SKM-1 treated with dmso at 0.1 percent for 144 hours (cell line): ENCODE measurements around the gene SFSWAP.
"Not testable (repeated sequence)": the region's sequence is repeated elsewhere in the genome, so short reads cannot be mapped to it uniquely, and the experiment has no call there.

Experiments used
- DNase-seq: peaks from one replicate; lab custom pipeline; 2025; ENCODE audit not compliant: unreplicated experiment; lab: John Stamatoyannopoulos, UW

Gene SFSWAP

DNA sequence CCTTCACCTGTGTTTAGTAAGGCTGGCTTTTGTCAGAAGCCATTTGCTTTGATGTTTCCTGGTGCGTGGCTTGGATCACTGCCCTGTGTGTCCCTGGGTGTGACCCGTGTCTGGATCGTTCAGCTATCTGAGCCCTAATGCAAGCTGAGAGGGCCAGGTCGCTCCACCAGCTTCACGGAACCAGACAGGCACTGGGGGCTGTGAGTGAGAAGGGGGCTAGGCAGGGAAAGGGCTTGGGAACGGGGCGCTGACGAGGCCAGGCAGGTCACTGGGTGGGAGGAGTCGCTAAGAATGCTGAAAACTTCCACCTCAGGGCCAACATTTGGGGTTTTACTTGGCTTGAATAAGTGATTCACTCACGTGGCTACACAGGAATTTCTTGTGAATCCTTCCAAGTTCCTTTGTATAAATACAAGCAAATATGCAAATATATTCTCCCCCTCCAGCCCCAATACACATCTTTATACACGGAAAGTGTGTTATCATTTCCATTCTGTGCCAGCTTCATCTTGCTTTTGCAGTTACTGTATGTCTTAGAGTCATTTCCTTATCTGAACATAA is 93.2 kb downstream of the SFSWAP start:
- no peak for DNase-seq

DNA sequence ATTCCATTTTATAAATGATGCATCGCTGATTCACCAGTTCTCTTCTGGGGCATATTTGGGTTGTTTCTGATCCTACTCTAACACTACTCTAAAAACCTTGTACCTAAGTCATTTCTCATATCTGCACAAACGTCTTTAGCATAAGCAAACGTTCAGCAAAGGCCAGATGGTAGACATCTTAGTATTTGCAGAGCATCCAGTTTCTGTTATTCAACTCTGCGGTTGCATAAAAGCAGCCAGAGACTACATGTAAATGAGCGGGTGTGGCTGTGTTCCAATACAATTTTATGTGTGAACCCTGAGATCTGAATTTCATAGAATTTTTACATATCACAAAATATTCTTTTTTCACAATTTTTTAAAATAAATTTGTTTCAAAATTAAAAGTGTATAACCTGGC is 94.5 kb downstream of the SFSWAP start:
- no peak for DNase-seq

DNA sequence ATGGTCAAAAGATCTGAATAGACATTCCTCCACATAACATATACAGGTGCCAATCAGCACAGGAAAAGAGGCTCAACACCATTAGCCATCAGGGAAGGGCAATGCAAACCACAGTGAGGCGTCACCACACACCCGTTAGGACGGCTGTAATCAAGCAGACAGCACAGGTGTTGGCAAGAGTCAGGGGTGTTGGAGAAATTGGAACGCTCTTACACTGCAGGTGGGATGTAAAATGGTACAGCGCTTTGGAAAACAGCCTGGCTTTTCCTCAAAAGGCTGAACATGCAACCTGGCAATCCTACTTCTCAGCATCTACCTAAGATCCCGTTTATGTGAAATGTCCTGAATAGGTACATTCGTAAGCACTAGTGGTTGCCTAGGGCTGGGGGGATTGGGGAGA is 95.8 kb downstream of the SFSWAP start:
- DNase-seq = no peak

DNA sequence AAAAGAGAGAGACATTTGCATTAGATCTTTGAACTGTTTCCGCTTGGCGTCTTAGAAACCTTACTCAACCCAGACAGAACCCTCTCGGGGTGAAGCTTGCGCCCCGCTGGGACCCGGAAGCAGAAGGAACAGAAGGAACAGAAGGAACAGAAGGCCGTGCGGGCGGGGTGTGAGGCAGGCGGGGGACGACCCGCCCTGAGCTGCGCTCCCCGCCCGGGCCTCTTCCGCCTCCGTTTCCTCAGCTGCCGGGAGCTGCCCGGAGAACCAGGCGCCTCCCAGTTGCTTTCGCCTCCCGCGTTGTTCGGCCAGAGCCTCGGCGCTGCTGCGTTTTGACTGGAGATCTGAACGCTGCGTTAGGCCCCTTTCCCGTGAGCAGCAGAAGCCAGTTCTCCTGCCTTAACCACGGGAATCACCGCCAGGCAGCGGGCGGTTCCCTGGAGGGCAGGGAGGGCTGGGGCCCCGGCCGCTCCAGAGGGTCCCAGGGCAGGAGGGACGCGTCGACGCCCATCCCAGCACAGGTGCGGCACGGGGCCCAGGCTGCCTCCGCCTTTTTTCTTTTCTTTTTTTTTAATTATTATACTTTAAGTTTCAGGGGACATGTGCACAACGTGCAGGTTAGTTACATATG is 98.0 kb downstream of the SFSWAP start:
- no peak for DNase-seq

DNA sequence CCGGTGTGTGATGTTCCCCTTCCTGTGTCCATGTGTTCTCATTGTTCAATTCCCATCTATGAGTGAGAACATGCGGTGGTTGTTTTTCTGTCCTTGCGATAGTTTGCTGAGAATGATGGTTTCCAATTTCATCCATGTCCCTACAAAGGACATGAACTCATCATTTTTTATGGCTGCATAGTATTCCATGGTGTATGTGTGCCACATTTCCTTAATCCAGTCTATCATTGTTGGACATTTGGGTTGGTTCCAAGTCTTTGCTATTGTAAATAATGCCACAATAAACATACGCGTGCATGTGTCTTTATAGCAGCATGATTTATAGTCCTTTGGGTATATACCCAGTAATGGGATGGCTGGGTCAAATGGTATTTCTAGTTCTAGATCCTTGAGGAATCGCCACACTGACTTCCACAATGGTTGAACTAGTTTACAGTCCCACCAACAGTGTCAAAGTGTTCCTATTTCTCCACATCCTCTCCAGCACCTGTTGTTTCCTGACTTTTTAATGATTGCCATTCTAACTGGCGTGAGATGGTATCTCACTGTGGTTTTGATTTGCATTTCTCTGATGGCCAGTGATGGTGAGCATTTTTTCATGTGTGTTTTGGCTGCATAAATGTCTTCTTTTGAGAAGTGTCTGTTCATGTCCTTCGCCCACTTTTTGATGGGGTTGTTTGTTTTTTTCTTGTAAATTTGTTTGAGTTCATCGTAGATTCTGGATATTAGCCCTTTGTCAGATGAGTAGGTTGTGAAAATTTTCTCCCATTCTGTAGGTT is 98.8 kb downstream of the SFSWAP start:
- not testable (repeated sequence) for DNase-seq

DNA sequence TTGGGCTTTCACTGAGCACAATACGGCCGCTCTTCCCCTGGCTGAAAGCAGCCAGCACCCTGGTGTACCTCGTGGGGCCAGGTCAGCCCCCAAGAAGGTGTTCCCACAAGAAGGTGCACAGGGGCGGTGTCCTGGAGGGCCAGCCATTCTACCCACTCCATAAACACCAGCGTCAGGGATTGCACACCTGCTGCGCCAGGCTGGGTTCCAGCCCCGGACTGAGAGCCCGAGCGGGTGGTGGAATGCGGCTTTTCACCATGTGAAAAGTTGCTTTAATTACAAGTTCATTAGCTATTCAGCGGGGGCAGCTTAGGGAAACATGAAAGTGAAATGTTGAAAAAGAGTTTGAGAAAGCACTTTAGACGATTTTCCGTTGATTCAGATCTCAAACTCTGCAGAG is 99.8 kb downstream of the SFSWAP start:
- DNase-seq = no peak

DNA sequence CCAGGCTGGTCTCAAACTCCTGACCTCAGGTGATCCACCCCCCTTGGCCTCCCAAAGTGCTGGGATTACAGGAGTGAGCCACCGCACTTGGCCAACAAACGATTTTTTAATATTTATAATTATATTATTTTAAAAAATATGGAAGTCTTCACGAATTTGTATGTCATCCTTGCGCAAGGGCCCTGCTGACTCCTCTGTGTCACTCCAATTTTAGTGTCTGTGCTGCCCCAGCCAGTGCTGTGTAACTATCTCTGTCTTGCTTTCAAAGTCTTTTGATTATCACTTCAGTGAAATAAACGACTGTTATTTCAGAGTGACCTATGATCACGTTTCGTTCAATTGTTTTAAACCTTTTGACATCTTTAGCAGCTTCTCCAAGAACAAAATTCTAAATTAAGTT is 104.2 kb downstream of the SFSWAP start:
- DNase-seq = no peak

DNA sequence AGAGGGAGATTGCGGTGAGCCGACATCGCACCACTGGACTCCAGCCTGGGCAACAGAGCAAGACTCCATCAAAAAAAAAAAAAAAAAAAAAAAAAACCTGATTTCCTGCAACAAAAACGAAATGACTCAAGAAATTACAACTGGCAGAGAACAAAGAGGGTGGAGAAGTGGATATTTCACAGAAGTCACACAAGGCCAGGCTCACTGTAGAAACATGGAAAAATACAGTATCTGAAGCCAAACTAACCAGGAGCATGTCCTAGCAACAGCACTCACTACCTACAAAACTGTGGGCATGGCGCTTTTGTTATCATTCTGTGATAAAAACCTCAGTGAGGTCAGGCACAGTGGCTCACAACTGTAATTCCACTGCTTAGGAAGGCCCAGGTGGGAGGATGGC is 105.6 kb downstream of the SFSWAP start:
- DNase-seq = no peak

DNA sequence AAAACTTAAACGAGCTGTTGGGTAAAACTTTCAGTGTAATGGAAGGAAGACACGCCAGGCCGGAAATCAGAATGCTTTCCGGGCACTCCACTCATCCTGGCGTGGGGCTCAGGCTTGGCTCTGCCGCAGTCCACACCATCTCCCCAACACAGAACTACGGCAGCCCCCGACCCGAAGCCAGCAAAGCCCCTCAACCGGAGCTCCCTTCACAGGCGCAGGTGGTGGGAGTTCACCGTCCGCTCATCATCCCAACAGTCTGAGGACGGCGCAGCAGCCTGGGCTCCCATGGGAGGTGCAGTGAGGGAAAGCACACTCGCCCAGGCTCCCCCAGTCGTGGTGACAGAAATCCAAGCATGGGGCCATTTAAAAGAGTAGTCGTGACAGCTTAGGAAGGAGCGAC is 106.4 kb downstream of the SFSWAP start:
- no peak for DNase-seq

DNA sequence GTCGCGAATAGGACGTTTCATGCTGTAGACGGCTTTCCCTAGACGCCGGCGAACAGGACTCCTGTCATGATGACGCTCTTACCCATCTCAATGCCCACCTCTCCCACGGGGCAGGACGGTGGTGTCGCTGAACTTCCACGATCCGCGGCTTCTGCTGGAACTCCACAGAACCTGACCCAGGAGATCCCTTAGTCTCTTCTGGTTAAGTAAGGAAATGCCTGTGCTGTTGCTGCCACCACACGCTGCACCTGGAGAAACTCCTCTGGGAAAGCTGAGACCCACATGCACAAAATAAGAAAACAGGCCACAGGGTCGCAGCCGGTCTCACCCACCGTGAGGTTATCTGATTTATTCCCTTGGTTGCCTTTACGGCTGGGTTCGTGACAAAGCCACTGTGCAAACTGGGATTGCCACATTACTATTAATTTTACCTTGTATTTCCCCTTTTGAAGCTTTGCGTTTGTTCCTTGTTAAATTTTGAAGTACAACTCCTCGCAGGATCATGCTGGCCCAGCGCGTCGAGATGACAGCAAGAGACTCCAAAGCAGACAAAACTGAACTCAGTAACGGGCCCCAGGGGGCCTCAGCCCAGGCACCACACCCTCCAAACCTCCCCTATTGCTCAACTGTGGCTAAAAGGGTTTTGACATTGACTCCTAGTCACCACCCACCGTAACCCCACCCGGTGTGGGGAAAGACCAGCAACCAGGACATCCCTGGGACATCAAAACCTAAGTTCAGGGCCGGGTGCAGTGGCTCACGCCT is 108.1 kb downstream of the SFSWAP start:
- peak; percentile 83 for DNase-seq

DNA sequence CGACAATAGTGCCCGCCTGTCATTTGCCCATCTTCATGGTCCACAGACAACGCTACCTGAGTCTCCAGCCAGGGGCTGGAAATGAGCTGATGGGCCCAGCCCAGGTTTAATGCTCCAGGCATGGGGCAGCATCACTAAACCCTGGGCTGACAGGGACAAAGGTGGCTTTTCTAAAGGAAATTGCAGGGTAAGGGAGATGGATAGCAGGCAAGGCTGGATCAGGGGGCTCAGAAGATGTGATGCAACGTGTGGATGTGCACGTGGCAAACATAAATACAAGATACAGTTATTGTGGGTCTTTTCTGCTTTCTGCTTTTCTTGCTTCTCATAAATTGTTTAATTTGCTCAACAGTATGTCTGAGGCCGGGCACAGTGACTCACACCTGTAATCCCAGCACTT is 113.6 kb downstream of the SFSWAP start:
- no peak for DNase-seq

DNA sequence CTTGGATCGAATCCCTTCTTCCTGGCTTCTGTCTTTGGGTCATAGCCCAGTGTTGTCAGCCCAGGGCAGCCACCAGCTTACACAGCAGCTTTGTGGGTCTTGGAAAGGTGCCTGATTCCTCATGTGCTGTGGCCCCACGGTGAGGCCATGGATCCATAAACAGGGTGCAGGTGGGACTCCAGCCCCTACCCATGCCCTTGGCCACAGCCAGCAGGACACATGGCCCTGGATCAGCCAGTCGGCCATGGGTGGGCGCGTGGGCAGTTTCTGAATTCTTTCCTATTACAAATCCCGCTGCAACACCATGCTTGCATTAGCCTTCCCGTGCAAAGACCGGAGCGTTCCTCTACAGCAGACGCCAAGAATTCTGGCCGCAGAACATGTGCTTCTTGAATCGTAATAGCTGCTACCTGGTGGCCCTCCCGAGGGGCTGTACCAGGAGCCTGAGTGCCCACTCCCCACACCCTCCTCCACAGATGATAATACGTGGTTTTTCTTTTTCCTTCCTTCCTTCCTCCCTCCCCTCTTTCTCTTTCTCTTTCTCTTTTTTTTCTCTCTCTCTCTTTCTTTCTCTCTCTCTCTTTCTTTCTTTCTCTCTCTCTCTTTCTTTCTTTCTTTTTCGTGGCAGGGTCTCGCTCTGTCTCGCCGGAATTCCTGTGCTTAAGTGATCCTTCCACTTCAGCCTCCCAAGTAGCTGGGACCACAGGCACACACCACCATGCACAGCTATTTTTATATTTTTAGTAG is 114.4 kb downstream of the SFSWAP start:
- DNase-seq = no peak

DNA sequence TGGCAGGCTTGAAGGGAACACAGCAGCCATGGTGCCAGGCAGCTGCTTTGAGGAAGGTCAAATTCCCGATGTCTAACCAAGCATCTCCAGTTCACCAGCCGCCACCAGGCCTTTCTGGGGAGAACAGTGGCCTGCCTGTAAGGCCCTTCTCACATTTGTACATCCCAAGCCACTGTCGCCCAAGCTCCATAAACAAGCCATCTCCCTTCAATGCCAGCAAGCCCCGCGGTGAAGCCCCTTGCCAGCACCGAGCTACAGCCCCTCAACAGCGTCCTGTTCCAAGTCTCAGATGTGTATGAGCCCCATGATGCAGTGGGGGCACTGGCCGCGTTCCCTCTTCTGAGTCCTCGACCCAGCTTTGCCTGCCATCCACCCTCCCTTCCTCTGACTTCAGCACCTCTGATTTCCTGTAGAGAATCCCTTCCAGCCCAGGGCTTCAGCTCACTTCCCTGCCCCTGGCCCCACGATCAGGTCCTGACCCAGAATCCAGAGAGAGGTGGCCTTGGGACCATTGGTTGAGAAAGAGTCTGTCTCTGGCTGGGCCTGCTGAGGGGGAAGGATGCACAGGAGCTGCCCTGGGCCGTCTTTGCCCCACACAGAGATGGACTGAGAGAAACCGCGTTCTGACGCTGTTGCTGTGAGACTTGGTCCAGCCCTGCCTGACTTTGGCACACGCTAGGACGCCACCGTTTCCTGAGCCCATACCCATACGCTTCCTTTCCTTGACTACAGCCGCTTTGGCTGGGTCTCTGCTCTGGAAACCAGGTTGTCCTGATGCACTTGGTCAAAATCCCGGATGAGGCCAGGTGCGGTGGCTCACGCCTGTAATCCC is 115.4 kb downstream of the SFSWAP start:
- DNase-seq = no peak

DNA sequence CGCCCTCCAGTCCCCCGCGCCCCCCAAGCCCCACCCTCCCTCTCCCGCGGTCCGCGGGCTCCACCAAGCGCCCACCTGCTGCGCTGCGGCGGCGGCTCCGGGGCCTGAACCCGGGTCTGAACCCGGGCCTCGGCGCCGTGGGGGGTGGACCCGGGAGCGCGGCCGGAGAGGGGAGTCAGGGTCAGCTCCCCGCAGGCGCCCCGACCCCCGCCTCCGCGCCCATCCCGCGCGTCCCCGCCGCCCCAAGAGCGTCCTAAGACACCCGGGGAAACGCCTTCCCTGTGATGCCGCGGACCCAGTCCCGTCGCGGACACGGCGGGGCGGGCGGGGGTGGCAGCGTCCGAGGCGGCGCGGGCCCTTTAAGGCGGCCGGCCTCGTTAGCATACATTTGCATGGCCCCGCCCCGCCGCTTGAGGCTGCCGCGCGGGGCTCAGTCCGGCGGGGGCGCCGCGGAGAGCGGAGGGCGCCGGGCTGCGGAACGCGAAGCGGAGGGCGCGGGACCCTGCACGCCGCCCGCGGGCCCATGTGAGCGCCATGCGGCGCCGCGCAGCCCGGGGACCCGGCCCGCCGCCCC is 117.2 kb downstream of the SFSWAP start, which contains the start of gene MMP17:
Gene MMP17 (plus strand): TSS at position 433 of the 574 bp plus-strand sequence. CDS start 102 bp downstream, at position 535.
- DNase-seq = peak; percentile 12

DNA sequence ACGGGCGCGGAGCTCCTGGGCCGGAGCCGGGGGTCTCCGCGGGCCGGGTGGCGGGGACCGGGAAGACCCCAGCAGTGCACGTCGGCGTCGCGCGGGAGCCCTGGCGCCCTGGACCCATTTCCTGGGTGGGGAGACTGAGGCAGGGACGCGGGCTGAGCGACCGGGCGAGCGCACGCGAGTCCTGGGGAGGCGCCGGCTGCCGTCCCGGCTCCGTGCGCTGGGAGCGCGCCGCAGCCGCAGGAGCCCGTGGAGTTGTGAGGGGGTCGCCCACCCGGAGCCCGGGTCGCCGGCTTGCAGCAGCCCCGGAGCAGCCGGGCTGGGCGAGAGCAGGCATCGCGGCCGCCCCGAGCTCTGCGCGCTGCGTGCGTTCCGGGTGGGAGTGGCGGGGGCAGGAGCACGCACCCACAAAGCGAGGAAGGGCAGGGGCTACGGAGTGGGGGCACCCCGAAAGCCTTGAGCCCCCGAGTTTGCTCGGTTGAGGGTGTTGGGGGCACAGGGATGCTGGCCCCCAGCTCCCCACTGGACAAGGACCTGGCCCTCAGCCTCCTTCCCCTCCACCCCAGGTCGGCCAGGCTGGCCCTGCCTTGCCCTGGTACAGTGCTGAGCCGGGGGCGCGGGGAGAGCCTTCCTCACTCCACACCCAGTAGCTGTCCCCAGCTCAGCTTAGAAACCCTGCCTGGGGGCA is 117.9 kb downstream of the SFSWAP start:
- DNase-seq = no peak

DNA sequence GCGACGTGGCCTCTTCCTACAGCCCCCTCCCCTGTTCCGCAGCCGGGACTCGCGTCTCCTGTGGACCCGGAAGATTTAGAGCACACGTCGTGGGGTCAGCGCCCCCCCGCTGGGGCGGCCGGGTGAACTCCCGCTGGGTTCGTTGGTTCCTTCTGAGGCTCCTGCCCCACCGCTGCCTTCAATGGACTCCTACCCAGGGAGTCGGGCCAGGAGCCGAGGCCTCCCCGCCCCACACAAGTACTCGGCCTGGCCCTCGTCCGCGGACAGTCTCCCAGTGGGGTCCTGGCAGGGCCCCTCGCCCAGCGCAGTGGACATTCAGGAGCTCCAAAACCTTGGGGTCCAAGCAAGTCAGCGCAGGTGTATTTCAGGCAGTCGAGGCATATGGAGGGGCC is 118.5 kb downstream of the SFSWAP start:
- DNase-seq = no peak

DNA sequence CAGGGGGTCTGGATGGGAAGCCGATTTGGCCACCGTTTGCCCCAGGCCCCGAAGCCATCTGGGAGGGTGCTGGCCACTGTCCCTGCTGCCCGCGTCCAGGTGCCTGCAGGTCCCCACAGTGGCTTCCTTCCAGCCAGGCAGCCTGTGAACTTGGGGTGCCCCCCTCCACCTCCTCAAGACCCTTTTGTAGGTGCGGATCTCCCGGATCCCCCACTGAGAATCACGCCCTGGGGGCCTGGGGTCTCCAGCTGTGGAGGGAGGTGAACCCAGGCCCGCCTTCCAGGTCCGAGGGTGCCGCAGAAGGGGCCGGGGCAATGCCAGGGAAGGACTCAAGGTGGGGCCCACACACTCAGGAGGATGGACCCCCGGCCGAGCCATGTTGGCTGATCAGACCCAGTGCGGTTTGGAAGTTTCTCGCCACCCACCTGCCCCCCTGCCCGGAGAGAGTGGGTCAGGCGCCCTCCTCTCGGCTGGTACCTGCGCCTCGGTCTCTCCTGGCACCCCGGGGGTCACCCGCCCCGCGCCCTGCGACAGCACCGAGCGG is 119.0 kb downstream of the SFSWAP start:
- no peak for DNase-seq

DNA sequence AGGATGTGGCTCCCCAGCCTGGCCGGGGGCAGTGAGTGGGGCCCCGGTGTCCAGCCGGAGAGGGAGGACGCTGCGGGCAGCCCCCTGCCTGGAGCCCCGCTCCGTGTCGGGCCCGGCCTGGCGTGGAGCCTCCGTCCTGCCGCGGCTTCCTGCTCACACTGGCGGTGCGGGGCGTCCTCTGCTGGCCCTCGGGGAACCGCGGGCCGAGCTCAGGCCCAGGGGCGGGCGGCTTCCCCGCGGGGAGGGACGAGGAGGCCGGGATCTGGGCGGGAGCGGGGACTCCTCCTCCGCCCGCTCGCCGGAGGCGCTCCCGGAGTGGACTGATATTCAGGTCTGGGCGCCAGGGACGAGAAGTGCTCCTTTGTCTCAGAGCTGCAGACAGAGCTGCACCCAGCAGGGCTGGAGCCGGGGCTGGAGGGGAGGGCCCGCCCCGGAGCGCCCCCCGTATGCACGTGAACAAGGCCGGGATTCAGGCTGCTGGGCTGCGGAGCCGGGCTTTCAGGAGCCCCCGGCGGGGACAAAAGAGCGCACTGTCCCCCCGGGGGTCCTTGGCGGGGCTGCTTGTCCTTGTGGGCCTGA is 119.5 kb downstream of the SFSWAP start:
- no peak for DNase-seq
